IMR-90 (cell line): ENCODE measurements around the gene POTEB3.
"Not testable (repeated sequence)": the region's sequence is repeated elsewhere in the genome, so short reads cannot be mapped to it uniquely, and the experiment has no call there.

Source experiments
- BHLHE40 ChIP-seq: fragments of 150-350 bp; IDR thresholded peaks from 2 replicates; pipeline ENCODE4 v1.6.1; 2016; ENCODE audit warnings: mild to moderate bottlenecking, low read depth, low read length
- CEBPB ChIP-seq: IDR thresholded peaks from 2 replicates; pipeline ENCODE4 v1.6.1; 2012; ENCODE audit warnings: low read depth, low read length, improper control_type of control experiment
- CHD1 ChIP-seq: IDR thresholded peaks from 2 replicates; pipeline ENCODE4 v1.6.1; 2012; ENCODE audit warnings: low read depth, low read length, improper control_type of control experiment
- CTCF ChIP-seq: conservative IDR thresholded peaks from 2 replicates; pipeline ENCODE4 v1.5.1; 2012; ENCODE audit warnings: mild to moderate bottlenecking, low read depth, low read length, improper control_type of control experiment
- FOS ChIP-seq: fragments of 150-350 bp; IDR thresholded peaks from 2 replicates; pipeline ENCODE4 v1.6.1; 2016; ENCODE audit warnings: low read depth, low read length
- MAFK ChIP-seq: IDR thresholded peaks from 2 replicates; pipeline ENCODE4 v1.6.1; 2012; ENCODE audit warnings: low read depth, low read length, improper control_type of control experiment
- MAZ ChIP-seq: IDR thresholded peaks from 2 replicates; pipeline ENCODE4 v1.6.1; 2012; ENCODE audit warnings: low read depth, mild to moderate bottlenecking, low read length, improper control_type of control experiment, moderate library complexity, borderline replicate concordance
- NFE2L2 ChIP-seq: fragments of 150-350 bp; IDR thresholded peaks from 2 replicates; pipeline ENCODE4 v1.6.1; 2016; ENCODE audit warnings: low read depth, mild to moderate bottlenecking, low read length
- POLR2A ChIP-seq: IDR thresholded peaks from 2 replicates; pipeline ENCODE4 v1.6.1; 2012; ENCODE audit warnings: mild to moderate bottlenecking, low read depth, low read length
- RAD21 ChIP-seq: IDR thresholded peaks from 2 replicates; pipeline ENCODE4 v1.6.1; 2012; ENCODE audit warnings: low read length, improper control_type of control experiment
- RFX5 ChIP-seq: IDR thresholded peaks from 2 replicates; pipeline ENCODE4 v1.8.0; 2012; ENCODE audit warnings: low read depth, mild to moderate bottlenecking, low read length, moderate library complexity
- SMC3 ChIP-seq: fragments of 150-350 bp; IDR thresholded peaks from 2 replicates; pipeline ENCODE4 v1.6.1; 2016; ENCODE audit warnings: low read depth, mild to moderate bottlenecking, antibody characterized with exemption, low read length, moderate library complexity
- USF2 ChIP-seq: fragments of 150-350 bp; IDR thresholded peaks from 2 replicates; pipeline ENCODE4 v1.6.1; 2017; ENCODE audit warnings: mild to moderate bottlenecking, antibody characterized with exemption, low read length, low read depth

GRCh38 chr15:21397656-21398055 lies 42.6 kb downstream of the POTEB3 start:
- not testable (repeated sequence) for TF ChIP-seq MAZ, POLR2A, CTCF, CHD1, NFE2L2, RAD21, RFX5, SMC3, USF2, FOS, MAFK, CEBPB, BHLHE40
